Duodenal mucosa (tissue), 2 donors: ENCODE data around the gene HLA-DQA1.
"Not testable (repeated sequence)": the region's sequence is repeated elsewhere in the genome, so short reads cannot be mapped to it uniquely, and the experiment has no call there.

Experiments used
- H3K27ac ChIP-seq: one replicate; pipeline ENCODE4 v1.7.0; 2013; ENCODE audit warnings: low read depth, low read length
- H3K27me3 ChIP-seq, 2 donors: one replicate each; pipeline ENCODE4 v1.7.0; 2013; ENCODE audit warnings: low read length in 2 of 2, control low read depth in 1 of 2; ENCODE audit not compliant: insufficient read depth in 2 of 2, control insufficient read depth in 1 of 2
- H3K36me3 ChIP-seq, 2 donors: one replicate each; pipeline ENCODE4 v1.7.0; 2013; ENCODE audit warnings: low read length in 2 of 2, control low read depth in 1 of 2; ENCODE audit not compliant: insufficient read depth in 2 of 2, control insufficient read depth in 1 of 2
- H3K4me1 ChIP-seq, 2 donors: one replicate each; pipeline ENCODE4 v1.7.0; 2013; ENCODE audit warnings: low read length in 2 of 2, control low read depth in 1 of 2; ENCODE audit not compliant: insufficient read depth in 2 of 2, control insufficient read depth in 1 of 2
- H3K4me3 ChIP-seq, 2 donors: one replicate each; pipeline ENCODE4 v1.7.0; 2013; ENCODE audit warnings: low read length in 2 of 2, low read depth in 1 of 2
- H3K9ac ChIP-seq, 2 donors: one replicate each; pipeline ENCODE4 v1.7.0; 2013; ENCODE audit warnings: low read length in 2 of 2, low read depth in 1 of 2
- H3K9me3 ChIP-seq, 2 donors: one replicate each; pipeline ENCODE4 v1.7.0; 2013; ENCODE audit warnings: low read length in 2 of 2, control low read depth in 1 of 2; ENCODE audit not compliant: control insufficient read depth in 1 of 2

HLA-DQA1 gene

GRCh38 chr6:32617751-32618150 is 19.5 kb upstream of the HLA-DQA1 start:
- Histone ChIP-seq H3K27ac (no peak overlapping the region), H3K36me3 (no peaks in the 10 kb centered on the region), H3K4me1 (no peaks in the 10 kb centered on the region), H3K9ac (no peak overlapping the region), H3K27me3 (no peaks in the 10 kb centered on the region), H3K9me3 (peaks cover 0 to 5% of the 10 kb centered on the region in 2 donors), H3K4me3 (no peak overlapping the region)

GRCh38 chr6:32621372-32621771 is 15.8 kb upstream of the HLA-DQA1 start:
- Histone ChIP-seq H3K9ac (no peak overlapping the region), H3K27me3 (no peaks in the 10 kb centered on the region), H3K4me1 (peaks cover 0 to 4% of the 10 kb centered on the region in 2 donors), H3K9me3 (peaks cover 0 to 5% of the 10 kb centered on the region in 2 donors), H3K4me3 (no peak overlapping the region), H3K36me3 (no peaks in the 10 kb centered on the region), H3K27ac (no peak overlapping the region)

GRCh38 chr6:32622545-32623401 is 14.4 kb upstream of the HLA-DQA1 start:
- Histone ChIP-seq H3K9me3 (peaks cover 0 to 5% of the 10 kb centered on the region in 2 donors), H3K27ac (no peak overlapping the region), H3K27me3 (no peaks in the 10 kb centered on the region), H3K4me3 (no peak overlapping the region), H3K36me3 (no peaks in the 10 kb centered on the region), H3K9ac (no peak overlapping the region), H3K4me1 (peaks cover 0 to 4% of the 10 kb centered on the region in 2 donors)

GRCh38 chr6:32623693-32624092 is 13.5 kb upstream of the HLA-DQA1 start:
- Histone ChIP-seq H3K4me1 (peaks cover 0 to 4% of the 10 kb centered on the region in 2 donors), H3K36me3 (no peaks in the 10 kb centered on the region), H3K4me3 (no peak overlapping the region), H3K27ac (no peak overlapping the region), H3K9me3 (no peaks in the 10 kb centered on the region), H3K9ac (no peak overlapping the region), H3K27me3 (no peaks in the 10 kb centered on the region)

GRCh38 chr6:32624565-32624964 is 12.6 kb upstream of the HLA-DQA1 start:
- H3K27ac ChIP-seq, result no peak overlapping the region
- peaks cover 0 to 4% of the 10 kb centered on the region in 2 donors for H3K4me1 ChIP-seq
- H3K27me3 ChIP-seq, result no peaks in the 10 kb centered on the region
- H3K36me3 ChIP-seq, result no peaks in the 10 kb centered on the region
- no peak overlapping the region for H3K9ac ChIP-seq
- H3K9me3 ChIP-seq, result no peaks in the 10 kb centered on the region
- H3K4me3 ChIP-seq, result no peak overlapping the region

GRCh38 chr6:32625137-32625536 is 12.1 kb upstream of the HLA-DQA1 start:
- Histone ChIP-seq H3K9ac (no peak overlapping the region), H3K27me3 (no peaks in the 10 kb centered on the region), H3K4me1 (peaks cover 0 to 4% of the 10 kb centered on the region in 2 donors), H3K27ac (no peak overlapping the region), H3K4me3 (no peak overlapping the region), H3K9me3 (no peaks in the 10 kb centered on the region), H3K36me3 (no peaks in the 10 kb centered on the region)

GRCh38 chr6:32627249-32627648 is 10.0 kb upstream of the HLA-DQA1 start:
- H3K4me3 ChIP-seq, result no peak overlapping the region

GRCh38 chr6:32627831-32628230 is 9.4 kb upstream of the HLA-DQA1 start:
- H3K9ac ChIP-seq, result no peak overlapping the region
- H3K27me3 ChIP-seq, result no peaks in the 10 kb centered on the region
- H3K4me3 ChIP-seq, result no peak overlapping the region
- H3K9me3 ChIP-seq, result no peaks in the 10 kb centered on the region
- no peak overlapping the region for H3K27ac ChIP-seq
- peaks cover 0 to 4% of the 10 kb centered on the region in 2 donors for H3K4me1 ChIP-seq
- no peaks in the 10 kb centered on the region for H3K36me3 ChIP-seq

More at GRCh38 chr6:32627249-32627648, 10.0 kb upstream of the HLA-DQA1 start:
- Histone ChIP-seq H3K27me3 (no peaks in the 10 kb centered on the region), H3K4me1 (peaks cover 0 to 4% of the 10 kb centered on the region in 2 donors), H3K9me3 (no peaks in the 10 kb centered on the region), H3K27ac (no peak overlapping the region), H3K9ac (no peak overlapping the region), H3K36me3 (no peaks in the 10 kb centered on the region)

- H3K9ac ChIP-seq, H3K27ac ChIP-seq, H3K9me3 ChIP-seq: not testable (repeated sequence)
Measured at GRCh38 chr6:32629793-32630192, 7.4 kb upstream of the HLA-DQA1 start.

GRCh38 chr6:32635526-32636123 is 1.6 kb upstream of the HLA-DQA1 start:
- H3K9ac ChIP-seq, result no peak overlapping the region
- peaks cover 0 to 7% of the 10 kb centered on the region in 2 donors for H3K27me3 ChIP-seq
- H3K4me1 ChIP-seq, result no peaks in the 10 kb centered on the region
- H3K27ac ChIP-seq, result no peak overlapping the region
- no peak overlapping the region for H3K4me3 ChIP-seq
- H3K9me3 ChIP-seq, result no peaks in the 10 kb centered on the region
- no peaks in the 10 kb centered on the region for H3K36me3 ChIP-seq

More at GRCh38 chr6:32629793-32630192, 7.4 kb upstream of the HLA-DQA1 start:
- not testable (repeated sequence) for H3K27me3 ChIP-seq, H3K36me3 ChIP-seq, H3K4me3 ChIP-seq, H3K4me1 ChIP-seq
